T47D (cell line): Measurements from ENCODE around the gene HYAL4.
"Not testable (repeated sequence)": the region's sequence is repeated elsewhere in the genome, so short reads cannot be mapped to it uniquely, and the experiment has no call there.

Source experiments
- DNase-seq, 2 experiments: peaks; one replicate each; pipeline versions ENCODE4 v3.0.0 to v3.0.0-alpha.2; 2011 to 2012; ENCODE audit warnings: low read depth in 1 of 2, low spot score in 1 of 2
- JUND ChIP-seq: IDR thresholded peaks from 2 replicates; pipeline ENCODE4 v1.6.1; 2012; ENCODE audit warnings: low read depth
- in situ Hi-C: cut with HindIII; loops from 2 replicates; pipeline ENCODE4 v1.10.0; 2016; ENCODE audit warnings: low sequenced_read_pairs, low pct_unique_long_range_greater_than_20kb

The HYAL4 gene

DNA sequence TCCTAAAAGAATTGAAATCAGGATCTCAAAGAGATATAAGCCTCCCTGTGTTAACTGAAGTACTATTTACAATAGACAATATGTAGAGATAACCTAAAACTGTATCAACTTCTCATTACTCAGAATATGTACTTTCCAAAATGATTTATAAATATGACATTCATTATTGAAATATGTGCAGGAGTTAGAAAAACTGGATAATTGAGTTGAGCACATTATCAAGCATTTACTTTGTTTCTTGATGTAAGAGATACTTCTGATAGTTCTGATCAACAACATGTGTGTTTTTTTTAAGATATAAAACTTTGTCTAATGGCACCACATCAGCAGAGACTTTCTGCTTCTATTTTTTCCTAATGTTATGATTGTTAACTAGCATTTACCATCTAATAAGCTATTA, 38.2 kb downstream of the HYAL4 start:
- DNase-seq = no peak
- in situ Hi-C loops = no loop called here
- no peak for TF ChIP-seq JUND

DNA sequence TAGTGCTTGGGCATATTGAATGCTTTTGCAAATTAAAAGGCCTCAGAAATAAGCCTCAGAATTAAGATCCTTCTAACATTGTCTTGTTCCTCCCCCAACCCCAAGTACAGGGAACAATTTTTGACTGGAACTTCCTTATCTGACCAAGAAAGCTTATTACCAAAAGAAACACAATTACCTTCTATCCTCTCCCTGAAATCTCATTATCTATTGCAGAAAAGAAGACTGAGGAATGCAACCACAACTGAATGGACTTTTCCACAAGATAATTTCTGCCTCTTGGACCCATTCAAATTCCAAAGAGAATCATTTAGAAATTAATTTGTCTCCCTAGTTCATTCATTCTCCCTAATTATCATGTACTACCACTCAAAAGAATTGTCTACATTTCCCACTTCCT, 43.2 kb downstream of the HYAL4 start:
- no peak for DNase-seq
- in situ Hi-C loops = no loop called here
- no peak for TF ChIP-seq JUND

- DNase-seq, in situ Hi-C loops: not testable (repeated sequence)
Observed at GRCh38 chr7:123894753-123895152, 49.8 kb downstream of the HYAL4 start.

DNA sequence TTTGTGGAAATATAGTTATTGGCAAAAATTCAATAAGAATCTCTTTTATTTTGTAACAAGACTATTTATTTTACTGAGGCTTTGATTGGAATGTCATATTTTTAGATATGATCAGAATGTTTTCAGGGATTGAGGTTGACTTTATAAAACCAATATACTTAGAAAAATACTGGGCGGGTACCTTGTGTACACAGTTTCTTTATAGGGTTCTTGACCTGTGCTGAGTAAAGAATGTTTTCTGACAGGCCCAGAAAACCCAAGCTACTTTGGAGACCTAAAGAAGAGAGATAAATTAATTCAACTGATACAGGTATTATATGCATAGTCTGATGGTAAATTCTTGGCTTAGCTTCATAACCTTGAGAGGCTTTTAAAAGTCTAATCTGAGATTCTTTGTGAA, 56.1 kb downstream of the HYAL4 start:
- TF ChIP-seq JUND = peak; percentile 73
- peak; percentile 4 to 58 for DNase-seq
- in situ Hi-C loops = no loop called here

- no peak for DNase-seq
- TF ChIP-seq JUND = no peak
- in situ Hi-C loops = no loop called here
Observed at GRCh38 chr7:123905714-123906113, 60.7 kb downstream of the HYAL4 start.

DNA sequence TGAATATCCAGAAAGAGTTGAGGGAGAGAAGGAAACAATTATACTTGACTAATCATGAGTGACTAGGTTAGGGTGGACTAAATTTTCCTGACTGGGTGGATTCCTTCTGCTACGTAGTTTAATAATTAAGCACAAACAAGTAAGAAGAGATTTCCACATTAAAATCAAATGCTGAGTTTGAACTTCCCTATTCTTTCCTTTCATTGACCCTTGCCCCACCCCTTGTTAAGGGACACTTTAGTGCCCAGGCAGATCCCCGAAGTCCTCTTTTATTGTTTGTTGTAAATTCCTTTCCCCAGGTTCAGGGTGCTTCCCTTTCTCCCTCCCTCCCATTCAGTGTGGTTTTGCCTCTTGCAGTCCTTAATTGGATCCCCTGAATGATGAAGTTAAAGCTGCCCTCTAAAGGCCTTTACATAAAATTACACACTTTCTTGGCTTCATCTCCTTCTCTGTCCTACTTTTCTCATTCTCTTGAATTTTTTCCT, 71.3 kb downstream of the HYAL4 start:
- DNase-seq = peak; percentile 7 to 63
- in situ Hi-C loops = no loop called here

DNA sequence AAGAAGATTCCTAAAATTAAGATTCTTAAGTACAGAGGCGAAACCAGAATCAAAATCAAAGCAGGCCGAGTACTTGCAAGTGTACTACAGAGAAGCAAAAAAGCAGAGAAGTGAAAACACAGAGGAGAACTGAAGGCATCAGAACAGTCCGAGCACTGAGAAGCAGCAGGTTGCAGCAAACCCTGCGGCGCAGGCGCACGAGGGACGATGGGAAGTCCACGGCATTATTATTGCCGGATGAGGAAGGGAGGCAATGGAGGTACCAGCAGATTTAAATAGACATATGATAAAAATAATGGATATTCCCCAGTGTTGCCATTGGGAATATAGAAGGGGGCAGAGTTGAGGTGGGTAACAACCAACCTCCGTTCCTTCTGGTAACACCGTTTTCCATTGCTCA, 72.9 kb downstream of the HYAL4 start:
- in situ Hi-C loops = no loop called here
- no peak for DNase-seq
- TF ChIP-seq JUND = no peak

More for the DNA sequence above, 71.3 kb downstream of the HYAL4 start:
- TF ChIP-seq JUND = no peak; the same call in 1 of the 2 replicates

DNA sequence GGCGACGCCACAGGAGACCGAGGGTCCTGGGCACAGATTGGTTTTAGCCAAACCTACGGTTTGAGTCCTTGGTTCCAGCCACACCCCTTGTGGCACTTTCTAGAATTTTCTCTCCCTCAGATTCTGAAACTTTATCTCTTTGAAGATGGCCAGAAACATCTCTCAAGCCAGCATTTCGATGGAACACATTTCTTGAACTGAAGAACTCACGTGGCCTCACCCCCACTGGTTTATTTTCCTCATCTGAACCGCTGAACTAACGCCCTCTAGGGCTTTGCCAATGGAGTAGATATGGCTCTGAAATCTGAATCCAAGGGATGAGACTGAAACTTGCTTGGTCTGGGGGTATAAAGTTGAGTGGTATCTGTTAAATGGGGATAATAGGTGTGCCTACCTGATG, 73.3 kb downstream of the HYAL4 start:
- TF ChIP-seq JUND = no peak
- no peak for DNase-seq
- in situ Hi-C loops = no loop called here

GRCh38 chr7:123923599-123923998, 78.6 kb downstream of the HYAL4 start:
- no peak for TF ChIP-seq JUND
- in situ Hi-C loops = no loop called here

DNA sequence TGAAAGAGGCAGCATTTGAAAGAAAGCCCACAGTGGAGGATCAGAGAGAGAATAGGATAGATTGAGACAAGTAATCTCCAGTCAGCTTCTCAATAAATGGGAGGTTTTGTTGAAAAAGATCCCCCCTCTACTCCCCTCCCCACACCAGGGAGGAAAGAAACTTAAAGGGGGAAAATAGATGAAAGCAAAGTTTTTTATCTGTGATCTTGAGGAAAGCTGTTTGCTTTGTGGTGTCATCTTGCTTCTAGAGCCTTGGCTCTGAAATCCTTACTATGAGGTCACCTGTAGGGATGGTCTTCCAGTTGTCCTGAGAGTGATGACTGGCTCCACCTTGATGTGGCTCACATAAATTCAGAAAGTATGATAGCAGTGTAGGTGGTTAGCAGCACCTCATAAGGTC, 80.0 kb downstream of the HYAL4 start, which contains the start of gene SPAM1:
Gene SPAM1 (plus strand): TSS at position 301 of the 400 bp plus-strand sequence. CDS start 28,330 bp downstream, outside the sequence.
- DNase-seq = no peak
- in situ Hi-C loops = no loop called here
- TF ChIP-seq JUND = no peak

More at GRCh38 chr7:123923599-123923998, 78.6 kb downstream of the HYAL4 start:
- DNase-seq = no peak
